HepG2 (cell line): ENCODE results near the gene TRMT1. TPM values are rescaled to one million over a fixed set of nuclear protein-coding genes. Genes with fewer than 3 reads are reported as not detected.

Source experiments
- ARNT2 ChIP-seq: sonication (generic); formaldehyde crosslinking; IDR thresholded peaks from 2 replicates; pipeline ENCODE4 v1.8.0; 2022; ENCODE audit warnings: mild to moderate bottlenecking, low read depth, missing genetic modification reagents, moderate library complexity
- CHD2 ChIP-seq: IDR thresholded peaks from 2 replicates; pipeline ENCODE4 v1.6.1; 2011; ENCODE audit warnings: low read depth, low read length, improper control_type of control experiment
- HDAC1 ChIP-seq: sonication (generic); formaldehyde crosslinking; IDR thresholded peaks from 2 replicates; pipeline ENCODE4 v1.5.1; 2020; ENCODE audit warnings: mild to moderate bottlenecking, missing genetic modification reagents
- NCOA5 ChIP-seq: sonication (generic); formaldehyde crosslinking; IDR thresholded peaks from 2 replicates; pipeline ENCODE4 v1.4.0; 2020; ENCODE audit warnings: missing genetic modification reagents
- PAF1 ChIP-seq: IDR thresholded peaks from 2 replicates; pipeline ENCODE4 v1.6.1; 2016; ENCODE audit warnings: missing genetic modification reagents, missing compliant biosample characterization
- RBFOX2 ChIP-seq: fragments of 200-400 bp; formaldehyde crosslinking; IDR thresholded peaks from 2 replicates; pipeline ENCODE4 v1.6.1; 2017; ENCODE audit warnings: low read depth, mild to moderate bottlenecking, low read length
- REPIN1 ChIP-seq: sonication (generic); formaldehyde crosslinking; IDR thresholded peaks from 2 replicates; pipeline ENCODE4 v1.8.0; 2022; ENCODE audit warnings: missing genetic modification reagents, low read depth, mild to moderate bottlenecking, borderline replicate concordance
- RFX3 ChIP-seq: IDR thresholded peaks from 2 replicates; pipeline ENCODE4 v1.6.1; 2016; ENCODE audit warnings: missing biosample characterization, missing genetic modification reagents
- SMARCE1 ChIP-seq: fragments of 450-650 bp; IDR thresholded peaks from 2 replicates; pipeline ENCODE4 v1.6.1; 2017; ENCODE audit warnings: borderline replicate concordance
- SNAPC4 ChIP-seq: sonication (generic); formaldehyde crosslinking; IDR thresholded peaks from 2 replicates; pipeline ENCODE4 v1.4.0; 2020; ENCODE audit warnings: mild to moderate bottlenecking, missing genetic modification reagents
- THAP7 ChIP-seq: sonication (generic); formaldehyde crosslinking; IDR thresholded peaks from 2 replicates; pipeline ENCODE4 v1.8.1; 2023; ENCODE audit warnings: mild to moderate bottlenecking, missing genetic modification reagents
- TMF1 ChIP-seq: sonication (generic); formaldehyde crosslinking; IDR thresholded peaks from 2 replicates; pipeline ENCODE4 v1.8.1; 2022; ENCODE audit warnings: low read depth, missing genetic modification reagents
- ZBTB2 ChIP-seq: sonication (generic); formaldehyde crosslinking; IDR thresholded peaks from 2 replicates; pipeline ENCODE4 v1.8.0; 2022; ENCODE audit warnings: low read depth, missing genetic modification reagents
- ZBTB20 ChIP-seq: sonication (generic); formaldehyde crosslinking; IDR thresholded peaks from 2 replicates; pipeline ENCODE4 v1.8.1; 2023; ENCODE audit warnings: missing genetic modification reagents, low read depth, mild to moderate bottlenecking, borderline replicate concordance
- ZFAT ChIP-seq: sonication (generic); formaldehyde crosslinking; conservative IDR thresholded peaks from 2 replicates; pipeline ENCODE4 v1.8.1; 2023; ENCODE audit warnings: missing genetic modification reagents, inconsistent platforms
- ZFP62 ChIP-seq: sonication (generic); formaldehyde crosslinking; IDR thresholded peaks from 2 replicates; pipeline ENCODE4 v1.4.0; 2020; ENCODE audit warnings: missing genetic modification reagents
- ZNF260 ChIP-seq: sonication (generic); formaldehyde crosslinking; IDR thresholded peaks from 2 replicates; pipeline ENCODE4 v1.4.0; 2020; ENCODE audit warnings: missing genetic modification reagents, low read depth, mild to moderate bottlenecking, borderline replicate concordance
- ZNF34 ChIP-seq: sonication (generic); formaldehyde crosslinking; IDR thresholded peaks from 2 replicates; pipeline ENCODE4 v1.4.0; 2020; ENCODE audit warnings: mild to moderate bottlenecking, missing genetic modification reagents, borderline replicate concordance
- ZNF570 ChIP-seq: sonication (generic); formaldehyde crosslinking; IDR thresholded peaks from 2 replicates; pipeline ENCODE4 v1.4.0; 2020; ENCODE audit warnings: mild to moderate bottlenecking, missing genetic modification reagents, borderline replicate concordance
- polyA plus RNA-seq, 8 experiments: library from polyadenylated mRNA; depleted of rRNA in 3 of 8; stranded (reverse) in 7 of 8; unstranded in 1 of 8; fragments of >200 nt; fragmentation: Illumina TruSeq in 4 of 8; extraction: Trizol in 4 of 8; gene quantifications; 2 replicates each; pipeline versions ENCODE4 v1.2.1 to v1.2.3, GENCODE V29; 2011 to 2016; ENCODE audit warnings: low read depth in 4 of 8, missing spikeins in 1 of 8, mixed read lengths in 1 of 8; ENCODE audit not compliant: insufficient read depth in 1 of 8
- total RNA-seq, 5 experiments: library from RNA; depleted of rRNA; stranded (reverse); fragments of >200 nt; fragmentation: Illumina TruSeq; extraction: Trizol; gene quantifications; 2 replicates each; pipeline ENCODE4 v1.2.3, GENCODE V29; 2016; ENCODE audit warnings: low read depth in 1 of 5

TRMT1 gene
- total and polyA plus RNA-seq, 2 of the 13 experiments (the other 11 are each of a cell fraction or from before 2014, with no cell fraction given) = 35.5 to 44.1 TPM

GRCh38 chr19:13102666-13103580 is 13.6 kb downstream of the TRMT1 start, which contains the start of gene LYL1 (continued):
- TF ChIP-seq ZBTB20 (CRISPR knock-in tag) (no peak), TMF1 (CRISPR knock-in tag) (no peak), ZNF570 (CRISPR knock-in tag) (no peak), ARNT2 (no peak), PAF1 (no peak), THAP7 (CRISPR knock-in tag) (no peak), SNAPC4 (no peak), ZNF34 (CRISPR knock-in tag) (no peak), NCOA5 (CRISPR knock-in tag) (no peak), SMARCE1 (no peak), RBFOX2 (peak; percentile 64), ZBTB2 (0 out of 2 replicates have a peak, but pooled peaks have one; percentile 46), RFX3 (CRISPR knock-in tag) (no peak), CHD2 (no peak), ZFAT (CRISPR knock-in tag) (no peak), REPIN1 (no peak; the same call in 1 of the 2 replicates), ZNF260 (no peak), HDAC1 (CRISPR knock-in tag) (no peak), ZFP62 (CRISPR knock-in tag) (no peak)
